HepG2 (cell line): ENCODE measurements around the gene FAM78A.

Experiments
- CTCF ChIP-seq: sonication (generic); formaldehyde crosslinking; IDR thresholded peaks from 2 replicates; pipeline ENCODE4 v1.5.0; 2020; ENCODE audit warnings: mild to moderate bottlenecking, missing genetic modification reagents, moderate library complexity
- GLMP ChIP-seq: sonication (generic); formaldehyde crosslinking; IDR thresholded peaks from 2 replicates; pipeline ENCODE4 v1.9.0; 2021; ENCODE audit warnings: missing genetic modification reagents, mild to moderate bottlenecking, borderline replicate concordance
- SUZ12 ChIP-seq: fragments of 150-350 bp; IDR thresholded peaks from 2 replicates; pipeline ENCODE4 v1.6.1; 2014; ENCODE audit warnings: low read depth, low read length
- ZBTB43 ChIP-seq: sonication (generic); formaldehyde crosslinking; conservative IDR thresholded peaks from 2 replicates; pipeline ENCODE4 v1.4.0; 2020; ENCODE audit warnings: missing genetic modification reagents

GRCh38 chr9:131307974-131308373 is 31.7 kb upstream of the FAM78A start:
- TF ChIP-seq GLMP = no peak
- no peak for TF ChIP-seq SUZ12
- TF ChIP-seq CTCF (CRISPR knock-in tag) = no peak
- no peak for TF ChIP-seq ZBTB43
